Naive B cell (primary cell): ENCODE results near the gene JARID2. TPM values are rescaled to one million over a fixed set of nuclear protein-coding genes. Genes with fewer than 3 reads are reported as not detected.

Source experiments
- ATAC-seq, 2 donors: fragments of 150-1000 bp; cut with Tn5 transposase; 2 replicates each; pipeline ENCODE4 v1.10.0; 2021; ENCODE audit warnings: low read depth in 2 of 2, mild to moderate bottlenecking in 2 of 2, moderate library complexity in 2 of 2
- DNase-seq: peaks from one replicate; pipeline ENCODE4 v3.0.0; 2022
- H3K27ac Mint-ChIP-seq, 6 donors: one replicate each; pipeline ENCODE4 v1.8.0; 2020 to 2022; ENCODE audit warnings: mild to moderate bottlenecking in 6 of 6, mixed read lengths in 6 of 6, moderate library complexity in 5 of 6, inconsistent platforms in 2 of 6
- H3K27me3 Mint-ChIP-seq, 3 donors: one replicate each; pipeline ENCODE4 v1.8.0; 2021 to 2022; ENCODE audit warnings: mixed read lengths in 3 of 3, mild to moderate bottlenecking in 1 of 3
- H3K36me3 Mint-ChIP-seq, 2 donors: one replicate each; pipeline ENCODE4 v1.8.0; 2020 to 2022; ENCODE audit warnings: mixed read lengths in 2 of 2, inconsistent platforms in 1 of 2, mild to moderate bottlenecking in 1 of 2
- H3K4me1 Mint-ChIP-seq, 3 donors: one replicate each; pipeline ENCODE4 v1.8.0; 2020 to 2022; ENCODE audit warnings: mixed read lengths in 3 of 3, inconsistent platforms in 1 of 3, mild to moderate bottlenecking in 1 of 3, moderate library complexity in 1 of 3
- H3K4me3 Mint-ChIP-seq, 8 donors: one replicate each; pipeline ENCODE4 v1.8.0; 2020 to 2022; ENCODE audit warnings: mild to moderate bottlenecking in 8 of 8, mixed read lengths in 8 of 8, moderate library complexity in 8 of 8, inconsistent platforms in 2 of 8
- H3K9me3 Mint-ChIP-seq, 7 donors: one replicate each; pipeline ENCODE4 v1.8.0; 2020 to 2022; ENCODE audit warnings: mixed read lengths in 7 of 7, mild to moderate bottlenecking in 5 of 7, inconsistent platforms in 2 of 7, moderate library complexity in 1 of 7
- polyA plus RNA-seq, 6 donors: library from polyadenylated mRNA; unstranded; fragments of 300-500 nt; fragmentation: Illumina TruSeq; gene quantifications; one replicate each; pipeline ENCODE4 v1.2.3, GENCODE V29; 2021; ENCODE audit warnings: low read depth in 6 of 6

The JARID2 gene
- polyA plus RNA-seq, 6 donors from 2014 or later = 2.7 to 21.9 (median 16.6) TPM

- Mint-ChIP-seq H3K9me3 (no peaks in the 10 kb centered on the region), H3K4me1 (peaks cover 66 to 90% (median 82%) of the 10 kb centered on the region in 3 donors), H3K4me3 (peak overlapping the region in 7 of 8 donors; percentile 4 to 71 (median 47)), H3K27ac (peak overlapping the region in 5 of 6 donors; percentile 16 to 78 (median 57)), H3K36me3 (no peaks in the 10 kb centered on the region), H3K27me3 (no peaks in the 10 kb centered on the region)
- ATAC-seq (peak in 1 of 2 donors; percentile 22), DNase-seq (no peak)
These were observed 97.8 kb downstream of the JARID2 start for GRCh38 chr6:15343490-15344191.

GRCh38 chr6:15344192-15344519, 98.3 kb downstream of the JARID2 start:
- H3K27ac Mint-ChIP-seq = peak overlapping the region in 2 of 6 donors; percentile 49 to 57
- no peaks in the 10 kb centered on the region for H3K27me3 Mint-ChIP-seq
- DNase-seq = no peak
- H3K9me3 Mint-ChIP-seq = no peaks in the 10 kb centered on the region
- no peak for ATAC-seq
- H3K36me3 Mint-ChIP-seq = no peaks in the 10 kb centered on the region
- peak overlapping the region in 2 of 8 donors; percentile 10 to 30 for H3K4me3 Mint-ChIP-seq
- H3K4me1 Mint-ChIP-seq = peaks cover 67 to 91% (median 83%) of the 10 kb centered on the region in 3 donors

GRCh38 chr6:15344831-15345230, 99.0 kb downstream of the JARID2 start:
- Mint-ChIP-seq H3K4me3 (no peak overlapping the region), H3K36me3 (no peaks in the 10 kb centered on the region), H3K27ac (no peak overlapping the region), H3K9me3 (no peaks in the 10 kb centered on the region), H3K27me3 (no peaks in the 10 kb centered on the region), H3K4me1 (peaks cover 71 to 90% (median 86%) of the 10 kb centered on the region in 3 donors)
- DNase-seq (no peak), ATAC-seq (no peak)

GRCh38 chr6:15346315-15346714, 100.4 kb downstream of the JARID2 start:
- Mint-ChIP-seq H3K36me3 (no peaks in the 10 kb centered on the region), H3K4me1 (peaks cover 60 to 86% (median 85%) of the 10 kb centered on the region in 3 donors), H3K9me3 (no peaks in the 10 kb centered on the region), H3K27me3 (no peaks in the 10 kb centered on the region), H3K4me3 (peak overlapping the region in 1 of 8 donors; percentile 3), H3K27ac (peak overlapping the region in 3 of 6 donors; percentile 23 to 53 (median 35))
- ATAC-seq (no peak), DNase-seq (no peak)

GRCh38 chr6:15348528-15348927, 102.7 kb downstream of the JARID2 start:
- peaks cover 66 to 88% (median 82%) of the 10 kb centered on the region in 3 donors for H3K4me1 Mint-ChIP-seq

GRCh38 chr6:15349379-15349778, 103.5 kb downstream of the JARID2 start:
- ATAC-seq (no peak), DNase-seq (no peak)
- Mint-ChIP-seq H3K27me3 (no peaks in the 10 kb centered on the region), H3K4me1 (peaks cover 64 to 88% (median 80%) of the 10 kb centered on the region in 3 donors), H3K27ac (peak overlapping the region in 1 of 6 donors; percentile 80), H3K9me3 (no peaks in the 10 kb centered on the region), H3K4me3 (no peak overlapping the region), H3K36me3 (peaks cover 7 to 8% of the 10 kb centered on the region in 2 donors)

More at GRCh38 chr6:15348528-15348927, 102.7 kb downstream of the JARID2 start:
- DNase-seq (no peak), ATAC-seq (no peak)
- H3K36me3 Mint-ChIP-seq = peaks cover 7 to 8% of the 10 kb centered on the region in 2 donors
- H3K9me3 Mint-ChIP-seq = no peaks in the 10 kb centered on the region
- H3K4me3 Mint-ChIP-seq = no peak overlapping the region
- H3K27me3 Mint-ChIP-seq = no peaks in the 10 kb centered on the region
- no peak overlapping the region for H3K27ac Mint-ChIP-seq

DNA sequence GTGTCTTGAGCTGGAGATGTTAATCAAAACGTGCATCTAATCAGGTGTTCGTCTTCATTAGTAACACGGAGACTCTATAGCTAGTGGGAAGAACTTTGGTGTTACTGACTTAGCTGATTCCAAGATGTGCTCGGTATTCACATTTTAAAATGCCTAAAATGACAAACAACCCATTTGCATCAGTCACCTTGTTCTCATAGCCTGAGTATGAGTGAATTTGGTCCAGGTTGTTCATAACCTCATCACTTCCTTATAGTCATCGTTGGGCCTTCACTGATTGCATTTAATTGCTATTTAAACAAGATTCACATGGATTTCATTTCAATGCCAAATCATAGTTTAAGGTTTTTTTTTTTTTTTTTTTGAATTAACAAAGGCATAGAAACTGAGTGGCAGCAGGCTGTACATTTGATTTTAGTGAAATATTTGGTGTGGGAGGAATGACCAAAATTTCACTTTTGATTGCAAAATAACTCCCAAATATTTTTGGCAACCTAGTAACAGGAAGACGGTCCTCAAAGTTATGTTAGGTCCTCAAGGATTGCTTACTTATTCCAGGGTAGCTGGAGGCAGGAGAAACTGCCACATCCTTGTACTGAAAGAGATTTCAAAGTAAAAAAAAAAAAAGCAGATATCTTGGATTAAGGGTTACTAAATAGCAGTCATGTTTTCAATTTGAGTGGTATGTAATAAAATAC, 104.7 kb downstream of the JARID2 start:
- H3K27me3 Mint-ChIP-seq = no peaks in the 10 kb centered on the region
- peaks cover 7 to 8% of the 10 kb centered on the region in 2 donors for H3K36me3 Mint-ChIP-seq
- no peak overlapping the region for H3K4me3 Mint-ChIP-seq
- peak overlapping the region in 1 of 6 donors; percentile 44 for H3K27ac Mint-ChIP-seq
- H3K4me1 Mint-ChIP-seq = peaks cover 62 to 86% (median 79%) of the 10 kb centered on the region in 3 donors
- ATAC-seq (no peak), DNase-seq (no peak)
- H3K9me3 Mint-ChIP-seq = no peaks in the 10 kb centered on the region

DNA sequence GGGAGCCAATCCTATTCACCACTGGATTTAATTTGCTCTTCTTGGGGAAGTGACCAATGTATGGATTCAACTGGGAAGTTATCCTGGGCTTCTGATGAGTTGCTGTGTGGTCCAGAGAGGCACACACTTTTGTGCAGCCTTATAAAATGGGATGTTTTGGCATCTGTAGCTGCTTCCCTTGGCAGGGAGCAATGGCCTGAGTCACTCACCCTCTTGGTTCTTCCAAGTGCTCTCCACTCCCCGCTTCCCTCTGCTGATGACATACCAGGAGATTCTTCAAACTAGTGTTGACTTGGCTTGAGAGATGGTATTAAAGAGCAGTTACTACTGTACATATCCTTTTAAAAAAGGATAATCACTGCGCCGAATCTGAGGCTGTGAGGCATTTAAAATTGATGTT, 105.8 kb downstream of the JARID2 start:
- Mint-ChIP-seq H3K27ac (peak overlapping the region in 1 of 6 donors; percentile 28), H3K4me3 (peak overlapping the region in 1 of 8 donors; percentile 21), H3K27me3 (no peaks in the 10 kb centered on the region), H3K4me1 (peaks cover 61 to 86% (median 77%) of the 10 kb centered on the region in 3 donors), H3K36me3 (peaks cover 7 to 8% of the 10 kb centered on the region in 2 donors), H3K9me3 (no peaks in the 10 kb centered on the region)
- DNase-seq = no peak
- no peak for ATAC-seq

- Mint-ChIP-seq H3K9me3 (no peaks in the 10 kb centered on the region), H3K36me3 (peaks cover 7 to 8% of the 10 kb centered on the region in 2 donors), H3K27me3 (no peaks in the 10 kb centered on the region), H3K27ac (peak overlapping the region in 2 of 6 donors; percentile 63 to 76), H3K4me3 (peak overlapping the region in 1 of 8 donors; percentile 8), H3K4me1 (peaks cover 57 to 86% (median 75%) of the 10 kb centered on the region in 3 donors)
- no peak for ATAC-seq
- DNase-seq = no peak
These were observed 106.4 kb downstream of the JARID2 start for GRCh38 chr6:15352220-15352619.

DNA sequence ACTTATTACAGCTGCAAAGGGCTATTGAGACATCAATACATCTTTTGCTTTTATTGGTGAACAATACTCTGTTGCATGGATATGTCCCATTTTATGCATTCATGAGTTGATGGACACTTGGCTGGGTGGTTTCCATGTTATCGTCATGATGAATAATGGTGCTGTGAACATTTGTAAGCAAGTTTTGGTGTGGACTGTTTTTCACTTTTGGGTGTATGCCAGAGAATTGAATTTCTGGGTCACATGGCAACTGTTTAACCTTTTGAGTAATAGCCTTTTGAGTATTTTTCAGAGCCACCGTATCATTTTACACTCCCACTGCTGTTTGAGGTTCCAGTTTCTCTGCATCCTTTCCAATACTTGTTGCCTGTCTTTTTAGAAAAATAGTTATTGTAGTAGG, 107.0 kb downstream of the JARID2 start:
- DNase-seq = no peak
- no peak for ATAC-seq
- peaks cover 59 to 89% (median 75%) of the 10 kb centered on the region in 3 donors for H3K4me1 Mint-ChIP-seq

GRCh38 chr6:15355683-15356099, 109.8 kb downstream of the JARID2 start:
- Mint-ChIP-seq H3K4me1 (peaks cover 60 to 85% (median 72%) of the 10 kb centered on the region in 3 donors), H3K4me3 (peak overlapping the region in 5 of 8 donors; percentile 7 to 66 (median 34))

More for the DNA sequence above, 107.0 kb downstream of the JARID2 start:
- Mint-ChIP-seq H3K9me3 (no peaks in the 10 kb centered on the region), H3K4me3 (peak overlapping the region in 2 of 8 donors; percentile 8 to 17), H3K27ac (peak overlapping the region in 1 of 6 donors; percentile 34), H3K27me3 (no peaks in the 10 kb centered on the region), H3K36me3 (peaks cover 7 to 8% of the 10 kb centered on the region in 2 donors)

GRCh38 chr6:15356179-15356578, 110.3 kb downstream of the JARID2 start:
- H3K36me3 Mint-ChIP-seq = peaks cover 7 to 17% of the 10 kb centered on the region in 2 donors
- no peak for ATAC-seq
- peak overlapping the region in 1 of 6 donors; percentile 61 for H3K27ac Mint-ChIP-seq
- DNase-seq = no peak
- no peaks in the 10 kb centered on the region for H3K9me3 Mint-ChIP-seq
- peak overlapping the region in 3 of 8 donors; percentile 47 to 66 (median 48) for H3K4me3 Mint-ChIP-seq
- H3K27me3 Mint-ChIP-seq = no peaks in the 10 kb centered on the region
- H3K4me1 Mint-ChIP-seq = peaks cover 60 to 81% (median 69%) of the 10 kb centered on the region in 3 donors

More at GRCh38 chr6:15355683-15356099, 109.8 kb downstream of the JARID2 start:
- Mint-ChIP-seq H3K36me3 (peaks cover 7 to 17% of the 10 kb centered on the region in 2 donors), H3K27me3 (no peaks in the 10 kb centered on the region), H3K27ac (peak overlapping the region in 1 of 6 donors; percentile 6), H3K9me3 (no peaks in the 10 kb centered on the region)
- ATAC-seq = no peak
- no peak for DNase-seq

DNA sequence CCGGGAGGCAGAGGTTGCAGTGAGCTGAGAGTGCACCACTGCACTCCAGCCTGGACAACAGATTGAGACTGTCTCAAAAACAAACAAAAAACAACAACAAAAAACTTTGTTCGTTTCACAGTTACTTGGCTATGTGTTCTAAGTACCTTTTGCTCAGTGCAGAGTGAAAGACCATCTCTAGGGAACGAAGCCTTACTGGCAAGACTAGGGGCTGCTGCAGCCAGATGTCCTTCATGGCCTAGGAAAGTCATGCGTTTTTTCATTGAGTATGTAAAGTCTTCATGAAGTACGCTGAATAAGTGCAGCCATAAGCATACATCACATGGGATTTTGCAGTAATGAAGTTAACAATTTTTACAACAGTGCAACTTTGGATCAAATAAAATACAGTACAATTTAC, 111.1 kb downstream of the JARID2 start:
- ATAC-seq (no peak), DNase-seq (no peak)
- H3K9me3 Mint-ChIP-seq = no peaks in the 10 kb centered on the region
- H3K36me3 Mint-ChIP-seq = peaks cover 3 to 14% of the 10 kb centered on the region in 2 donors
- H3K4me3 Mint-ChIP-seq = peak overlapping the region in 1 of 8 donors; percentile 39
- peak overlapping the region in 3 of 6 donors; percentile 21 to 52 (median 43) for H3K27ac Mint-ChIP-seq
- peaks cover 56 to 73% (median 61%) of the 10 kb centered on the region in 3 donors for H3K4me1 Mint-ChIP-seq
- H3K27me3 Mint-ChIP-seq = no peaks in the 10 kb centered on the region
